K562 (cell line): ENCODE measurements around the gene ZBTB48. TPM values are rescaled to one million over a fixed set of nuclear protein-coding genes. Genes with fewer than 3 reads are reported as not detected.

Source experiments
- E2F1 ChIP-seq: sonication (generic); formaldehyde crosslinking; IDR thresholded peaks from 2 replicates; pipeline ENCODE4 v1.8.1; 2023; ENCODE audit warnings: mild to moderate bottlenecking, missing genetic modification reagents, moderate library complexity
- E2F8 ChIP-seq: fragments of 450-650 bp; IDR thresholded peaks from 2 replicates; pipeline ENCODE4 v1.7.1; 2018; ENCODE audit warnings: mild to moderate bottlenecking, low read depth; ENCODE audit not compliant: partially characterized antibody
- L3MBTL2 ChIP-seq: fragments of 450-650 bp; IDR thresholded peaks from 2 replicates; pipeline ENCODE4 v1.6.1; 2016; ENCODE audit warnings: mild to moderate bottlenecking, moderate library complexity
- NR2C1 ChIP-seq, 2 experiments: fragments of 450-650 bp; IDR thresholded peaks; 2 replicates each; pipeline ENCODE4 v1.6.1; 2017; ENCODE audit warnings: mild to moderate bottlenecking in 2 of 2, antibody characterized with exemption in 1 of 2, inconsistent platforms in 1 of 2, missing compliant biosample characterization in 1 of 2, missing genetic modification characterization in 1 of 2
- RHOXF2B ChIP-seq: fragments of 250-450 bp; sonication (Bioruptor Pico); conservative IDR thresholded peaks from 2 replicates; pipeline ENCODE4 v1.5.1; 2021
- STAT5A ChIP-seq: IDR thresholded peaks from 2 replicates; pipeline ENCODE4 v1.6.1; 2012; ENCODE audit warnings: low read length, inconsistent platforms, borderline replicate concordance
- ZBTB40 ChIP-seq, 2 experiments: fragments of 450-650 bp in 1 of 2; sonication (generic) in 1 of 2; formaldehyde crosslinking in 1 of 2; IDR thresholded peaks; 2 replicates each; pipeline versions ENCODE4 v1.7.1 to v1.9.0; 2016 to 2022; ENCODE audit warnings: inconsistent platforms in 1 of 2, mild to moderate bottlenecking in 1 of 2, missing genetic modification reagents in 1 of 2
- ZNF384 ChIP-seq: IDR thresholded peaks from 2 replicates; pipeline ENCODE4 v1.6.1; 2012; ENCODE audit warnings: low read depth, low read length, improper control_type of control experiment
- ZNF76 ChIP-seq: fragments of 250-450 bp; sonication (Bioruptor Pico); IDR thresholded peaks from 2 replicates; pipeline ENCODE4 v1.4.0; 2020; ENCODE audit warnings: mild to moderate bottlenecking, moderate library complexity, borderline replicate concordance
- polyA plus RNA-seq, 8 experiments: library from polyadenylated mRNA; depleted of rRNA in 4 of 8; stranded (reverse) in 5 of 8; unstranded in 3 of 8; fragments of >200 nt; fragmentation: Nextera tagmentation in 2 of 8; fragmentation: Illumina TruSeq in 1 of 8; extraction: Ambion mirVana in 2 of 8; extraction: Trizol in 1 of 8; gene quantifications; 2 replicates each; pipeline versions ENCODE4 v1.2.1 to v1.2.3, GENCODE V29; 2011 to 2014; ENCODE audit warnings: inconsistent platforms in 1 of 8, missing spikeins in 1 of 8
- total RNA-seq, 7 experiments: library from RNA; depleted of rRNA in 6 of 7; stranded (reverse); fragments of >200 nt in 6 of 7; fragmentation: Illumina TruSeq in 2 of 7; extraction: Trizol in 2 of 7; gene quantifications; 2 replicates each; pipeline versions ENCODE4 v1.2.1 to v1.2.3, GENCODE V29; 2011 to 2021; ENCODE audit warnings: low replicate concordance in 1 of 7

ZBTB48 gene
- total and polyA plus RNA-seq, 9 of the 15 experiments (the other 6 are each of a cell fraction or from before 2014, with no cell fraction given) = 1.9 to 66.9 (median 29.5) TPM

GRCh38 chr1:6554031-6554906 is 25.5 kb upstream of the ZBTB48 start, which contains the start of gene NOL9 (continued):
- peak; percentile 27 for TF ChIP-seq E2F8
- TF ChIP-seq ZNF384 = peak; percentile 48; the same call in 1 of the 2 replicates
- TF ChIP-seq RHOXF2B = 0 out of 2 replicates have a peak, but pooled peaks have one; percentile 18
- peak; percentile 65; the same call in 1 of the 2 replicates for TF ChIP-seq NR2C1 (IDR thresholded peaks at IDR 0.05)
- TF ChIP-seq NR2C1 (tag; IDR thresholded peaks at IDR 0.05) = peak; percentile 64; the same call in 1 of the 2 replicates
- peak; percentile 92 for TF ChIP-seq E2F1 (CRISPR knock-in tag)
- TF ChIP-seq ZBTB40 (IDR thresholded peaks at IDR 0.05) = peak; percentile 36; the same call in 1 of the 2 replicates
- TF ChIP-seq ZBTB40 (CRISPR knock-in tag; IDR thresholded peaks at IDR 0.05) = no peak
- 0 out of 2 replicates have a peak, but pooled peaks have one; percentile 29 for TF ChIP-seq ZNF76 (CRISPR knock-in tag)
- TF ChIP-seq STAT5A = peak; percentile 29; the same call in 1 of the 2 replicates
- peak; percentile 75 for TF ChIP-seq L3MBTL2
